ENCODE measurements around the gene RUFY3. TPM values are rescaled to one million over a fixed set of nuclear protein-coding genes. Genes with fewer than 3 reads are reported as not detected.

RUFY3 gene
- total RNA-seq, 1 experiment from 2014 or later: 29.6 TPM

DNA sequence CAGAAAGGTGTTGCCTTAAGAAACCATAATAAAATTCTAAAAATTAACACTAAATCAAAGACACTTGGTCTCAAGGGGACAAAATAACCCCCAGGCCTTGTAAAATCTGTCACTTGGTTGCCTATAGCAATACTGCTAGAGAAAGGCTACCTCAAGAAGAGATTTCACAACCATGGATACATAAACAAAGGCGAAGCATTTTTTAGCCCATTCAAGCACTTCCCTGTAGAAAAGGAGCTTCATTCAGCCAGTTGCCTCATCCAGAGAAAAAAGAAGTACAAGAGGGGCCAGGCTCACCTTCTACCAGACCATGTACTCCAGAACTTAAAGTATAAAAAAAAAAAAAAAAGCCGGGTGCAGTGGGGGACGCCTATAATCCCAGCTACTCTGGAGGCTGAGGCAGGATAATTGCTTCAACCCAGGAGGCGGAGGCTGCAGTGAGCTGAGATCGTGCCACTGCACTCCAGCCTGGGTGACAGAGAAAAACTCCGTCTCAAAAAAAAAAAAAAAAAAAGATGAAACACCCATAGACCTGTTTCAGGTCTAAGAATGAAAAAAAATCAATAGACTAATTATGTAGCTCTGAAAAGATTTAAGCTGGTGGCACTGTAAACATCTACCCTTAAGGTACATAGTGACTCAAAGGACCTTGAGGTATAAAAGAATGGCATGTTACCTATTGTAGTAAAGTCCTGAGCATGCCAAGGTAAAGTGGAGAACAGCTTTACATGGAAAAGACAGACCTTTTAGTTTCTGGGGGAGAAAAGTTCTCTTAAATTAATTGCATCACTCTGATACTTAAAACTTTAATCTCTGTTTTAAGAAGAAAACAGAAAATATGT is 18.0 kb downstream of the RUFY3 start:
- no peaks in the 10 kb centered on the region for H3K36me3 ChIP-seq (ENCODE audit: control insufficient read depth, insufficient read depth, low read length)
- no peaks in the 10 kb centered on the region for H3K9me3 ChIP-seq (ENCODE audit: control insufficient read depth, insufficient read depth, low read depth, low read length)
- H3K4me1 ChIP-seq (ENCODE audit: control insufficient read depth, insufficient read depth, low read length): peaks cover 8% of the 10 kb centered on the region
- TSS peak; percentile 40 for BruUV-seq (replicated peaks)
- ATAC-seq (no peak), DNase-seq (ENCODE audit: low read depth, low spot score) (no peak)
- no peak overlapping the region for H3K27ac ChIP-seq (ENCODE audit: low read length)
- no peak overlapping the region for H3K4me3 ChIP-seq (ENCODE audit: low read depth in 2 of 2, low read length in 2 of 2)
- in situ Hi-C loops (cut with HindIII; ENCODE audit: low pct_unique_long_range_greater_than_20kb, low sequenced_read_pairs): no loop called here
- H3K27me3 ChIP-seq (ENCODE audit: control insufficient read depth, insufficient read depth, low read length): no peaks in the 10 kb centered on the region
- ChIA-PET CTCF (no interaction called here), POLR2A (no interaction called here)
- intact Hi-C loops (cut with micrococcal nuclease; ENCODE audit: unreplicated experiment): no loop called here
- TF ChIP-seq SIN3A (IDR thresholded peaks at IDR 0.05; ENCODE audit: borderline replicate concordance, insufficient read depth, low read depth, low read length): no peak
- TF ChIP-seq CTCF (IDR thresholded peaks at IDR 0.05): no peak
- TF ChIP-seq REST (IDR thresholded peaks at IDR 0.05; ENCODE audit: insufficient read depth in 1 of 2, low read depth in 2 of 2, low read length in 1 of 2): no peak
- no peak for TF ChIP-seq TCF7L2 (IDR thresholded peaks at IDR 0.05; ENCODE audit: low read depth, low read length)
- no peak for TF ChIP-seq POLR2AphosphoS5 (IDR thresholded peaks at IDR 0.05; ENCODE audit: low read depth, low read length)

DNA sequence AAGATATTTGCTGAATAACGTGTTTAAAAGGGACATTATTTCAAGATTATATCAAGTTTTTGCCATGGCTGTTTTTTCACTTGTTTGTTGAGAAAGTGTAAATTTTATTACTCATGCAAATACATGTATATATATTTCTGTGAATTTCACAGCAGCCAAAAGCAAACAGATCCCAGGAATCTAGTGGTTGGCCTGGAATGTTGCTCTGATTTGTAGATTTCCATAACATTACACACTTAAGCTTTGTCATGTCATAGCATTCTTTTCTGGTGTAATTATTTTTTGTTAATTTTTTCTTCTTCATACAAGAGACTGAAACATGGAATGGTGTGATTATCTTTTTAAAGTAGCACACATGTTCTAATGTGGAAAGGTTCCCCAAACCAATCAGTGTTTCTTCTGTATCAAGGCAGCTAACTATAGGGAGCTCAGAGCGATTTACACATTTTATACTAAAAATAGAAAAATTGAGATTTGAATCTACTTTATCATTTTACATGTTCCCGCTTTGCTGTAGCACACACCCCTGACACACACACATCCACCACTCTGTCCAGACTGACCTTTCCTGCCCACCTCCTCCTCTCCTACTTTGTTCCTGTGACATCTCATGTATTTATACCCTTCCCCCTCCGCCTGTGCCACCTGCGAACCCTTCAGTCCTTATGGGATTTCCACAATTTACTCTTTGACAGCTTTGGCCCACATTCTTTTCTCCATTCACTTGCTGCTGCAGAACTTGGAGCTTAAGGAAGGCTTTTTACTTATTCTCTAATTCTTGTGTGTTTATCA is 20.3 kb downstream of the RUFY3 start:
- CTCF ChIA-PET: no interaction called here
- BruUV-seq (replicated peaks): no TSS peak
- no peak for ATAC-seq
- Histone ChIP-seq H3K4me1 (ENCODE audit: control insufficient read depth, insufficient read depth, low read length) (peaks cover 4% of the 10 kb centered on the region; the same call in 1 of the 2 replicates), H3K27me3 (ENCODE audit: control insufficient read depth, insufficient read depth, low read length) (no peaks in the 10 kb centered on the region), H3K4me3 (ENCODE audit: low read depth in 2 of 2, low read length in 2 of 2) (no peak overlapping the region), H3K36me3 (ENCODE audit: control insufficient read depth, insufficient read depth, low read length) (no peaks in the 10 kb centered on the region), H3K27ac (ENCODE audit: low read length) (no peak overlapping the region), H3K9me3 (ENCODE audit: control insufficient read depth, insufficient read depth, low read depth, low read length) (no peaks in the 10 kb centered on the region)
- intact Hi-C loops (cut with micrococcal nuclease; ENCODE audit: unreplicated experiment): no loop called here
- in situ Hi-C loops (cut with HindIII; ENCODE audit: low pct_unique_long_range_greater_than_20kb, low sequenced_read_pairs): no loop called here
- no peak for TF ChIP-seq TCF7L2 (IDR thresholded peaks at IDR 0.05; ENCODE audit: low read depth, low read length)
- no peak for TF ChIP-seq SIN3A (IDR thresholded peaks at IDR 0.05; ENCODE audit: borderline replicate concordance, insufficient read depth, low read depth, low read length)
- no peak for TF ChIP-seq REST (IDR thresholded peaks at IDR 0.05; ENCODE audit: insufficient read depth in 1 of 2, low read depth in 2 of 2, low read length in 1 of 2)
- TF ChIP-seq POLR2AphosphoS5 (IDR thresholded peaks at IDR 0.05; ENCODE audit: low read depth, low read length): no peak
- TF ChIP-seq CTCF (IDR thresholded peaks at IDR 0.05): no peak
- POLR2A ChIA-PET: no interaction called here
- no peak for DNase-seq (ENCODE audit: low read depth, low spot score)

Data from Panc1 (cell line).